B cell (primary cell): ENCODE measurements around the gene ZSCAN25. TPM values are rescaled to one million over a fixed set of nuclear protein-coding genes. Genes with fewer than 3 reads are reported as not detected.
"Not testable (repeated sequence)": the region's sequence is repeated elsewhere in the genome, so short reads cannot be mapped to it uniquely, and the experiment has no call there.

Experiments
- ATAC-seq: fragments of 200-7000 bp; cut with Tn5 transposase; one replicate; pipeline ENCODE4 v1.10.0; 2021; ENCODE audit warnings: low read depth, mild to moderate bottlenecking, moderate number of reproducible peaks, moderate library complexity
- CTCF ChIA-PET: fragments of 350-600 bp; sonication (Branson Sonifier 250); formaldehyde crosslinking; loops from one replicate; lab custom pipeline; 2021; ENCODE audit warnings: antibody characterized with exemption, inconsistent platforms; lab: Charles Lee
- POLR2A ChIA-PET: fragments of 350-600 bp; sonication (Branson Sonifier 250); formaldehyde crosslinking; loops from one replicate; lab custom pipeline; 2021; ENCODE audit warnings: antibody characterized with exemption; lab: Charles Lee
- DNase-seq: peaks from one replicate; pipeline ENCODE4 v3.0.0; 2013
- H2AFZ ChIP-seq: 2 replicates; pipeline ENCODE4 v1.6.1; 2012; ENCODE audit warnings: mild to moderate bottlenecking, low read depth, low read length; ENCODE audit not compliant: insufficient read depth, poor library complexity, severe bottlenecking
- H3K27ac ChIP-seq, 2 donors: 1 replicate in 1 of 2; 2 replicates in 1 of 2; pipeline ENCODE4 v1.5.1; 2012 to 2013; ENCODE audit warnings: low read length in 2 of 2, mild to moderate bottlenecking in 2 of 2, moderate library complexity in 1 of 2
- H3K27me3 ChIP-seq, 4 experiments: fragments of 200-600 bp in 1 of 4; sonication (generic) in 1 of 4; replicated peaks in 1 of 4; 1 replicate in 2 of 4; 2 replicates in 2 of 4; pipeline versions ENCODE4 v1.6.1 to v1.7.0; 2013 to 2016; ENCODE audit warnings: low read length in 3 of 4, mild to moderate bottlenecking in 2 of 4, mixed read lengths in 1 of 4, moderate library complexity in 1 of 4; ENCODE audit not compliant: insufficient read depth in 4 of 4, control insufficient read depth in 3 of 4; ENCODE audit errors: control extremely low read depth in 1 of 4
- H3K36me3 ChIP-seq, 2 experiments: replicated peaks in 1 of 2; 1 replicate in 1 of 2; 2 replicates in 1 of 2; pipeline versions ENCODE4 v1.6.1 to v1.7.1; 2013; ENCODE audit warnings: low read length in 1 of 2; ENCODE audit not compliant: insufficient read depth in 2 of 2, control insufficient read depth in 1 of 2; ENCODE audit errors: control extremely low read depth in 1 of 2, extremely low read depth in 1 of 2
- H3K4me1 ChIP-seq, 2 donors: fragments of 200-600 bp in 1 of 2; sonication (generic) in 1 of 2; 1 replicate in 1 of 2; 2 replicates in 1 of 2; pipeline versions ENCODE4 v1.5.1 to v1.6.1; 2013 to 2017; ENCODE audit warnings: low read length in 2 of 2; ENCODE audit not compliant: control insufficient read depth in 2 of 2, insufficient read depth in 2 of 2
- H3K4me2 ChIP-seq: replicated peaks from 2 replicates; pipeline ENCODE3; 2012; ENCODE audit warnings: mild to moderate bottlenecking, low read depth, low read length; ENCODE audit not compliant: poor library complexity, severe bottlenecking
- H3K4me3 ChIP-seq, 5 experiments: fragments of 200-600 bp in 1 of 5; sonication (generic) in 1 of 5; 1 replicate in 3 of 5; 2 replicates in 2 of 5; pipeline versions ENCODE4 v1.5.1 to v1.7.0; 2011 to 2016; ENCODE audit warnings: low read length in 4 of 5, mild to moderate bottlenecking in 4 of 5, low read depth in 2 of 5, control low read depth in 1 of 5, moderate library complexity in 1 of 5; ENCODE audit not compliant: insufficient read depth in 1 of 5; ENCODE audit errors: control extremely low read depth in 1 of 5, extremely low read depth in 1 of 5
- H3K79me2 ChIP-seq: fragments of 200-600 bp; sonication (generic); one replicate; pipeline ENCODE4 v1.6.0; 2016; ENCODE audit warnings: low read length; ENCODE audit not compliant: control insufficient read depth, insufficient read depth
- H3K9ac ChIP-seq: fragments of 200-600 bp; sonication (generic); 2 replicates; pipeline ENCODE4 v1.6.1; 2017; ENCODE audit warnings: mild to moderate bottlenecking, low read length, moderate library complexity
- H3K9me3 ChIP-seq, 3 donors: one replicate each; pipeline versions ENCODE4 v1.6.1 to v1.7.1; 2013; ENCODE audit warnings: low read length in 2 of 3; ENCODE audit not compliant: control insufficient read depth in 2 of 3, insufficient read depth in 1 of 3; ENCODE audit errors: control extremely low read depth in 1 of 3
- H4K20me1 ChIP-seq: 2 replicates; pipeline ENCODE4 v1.6.0; 2012; ENCODE audit warnings: mild to moderate bottlenecking, low read length; ENCODE audit not compliant: insufficient read depth, control insufficient read depth, poor library complexity, severe bottlenecking
- H3K27ac Mint-ChIP-seq: one replicate; pipeline ENCODE4 v1.8.0; 2021; ENCODE audit warnings: mixed read lengths
- H3K27me3 Mint-ChIP-seq: one replicate; pipeline ENCODE4 v1.8.0; 2021; ENCODE audit warnings: mixed read lengths
- H3K4me1 Mint-ChIP-seq: one replicate; pipeline ENCODE4 v1.8.0; 2021; ENCODE audit warnings: mixed read lengths
- H3K4me3 Mint-ChIP-seq: one replicate; pipeline ENCODE4 v1.8.0; 2021; ENCODE audit warnings: mixed read lengths
- H3K9me3 Mint-ChIP-seq: one replicate; pipeline ENCODE4 v1.8.0; 2022; ENCODE audit warnings: mixed read lengths; ENCODE audit not compliant: insufficient read depth
- CTCF ChIP-seq: fragments of 200-600 bp; IDR thresholded peaks from one replicate; pipeline ENCODE4 v1.8.0; 2022; ENCODE audit warnings: antibody characterized with exemption, mild to moderate bottlenecking
- EZH2 ChIP-seq: IDR thresholded peaks from 2 replicates; pipeline ENCODE4 v1.6.1; 2012; ENCODE audit warnings: borderline replicate concordance, low read depth, mild to moderate bottlenecking, moderate library complexity, low read length; ENCODE audit not compliant: insufficient read depth, poor library complexity, severe bottlenecking
- WGBS: methylation state at CpG from one replicate; pipeline ENCODE4 v1.1.5; 2013; ENCODE audit warnings: missing lambda C conversion rate; ENCODE audit not compliant: insufficient coverage; 5-methylcytosine and 5-hydroxymethylcytosine counted together
- intact Hi-C: fragments of 100-400 bp; cut with micrococcal nuclease; formaldehyde crosslinking; loops from one replicate; pipeline ENCODE4 v1.10.0; 2022
- polyA plus RNA-seq: library from polyadenylated mRNA; depleted of rRNA; stranded (reverse); fragments of >200 nt; gene quantifications from 2 replicates; pipeline ENCODE4 v1.2.3, GENCODE V29; 2012
- total RNA-seq, 2 donors: library from RNA; stranded (reverse); fragments of 120-200 nt in 1 of 2; gene quantifications; 1 replicate in 1 of 2; 2 replicates in 1 of 2; pipeline versions ENCODE4 v1.2.3 to v1.2.4, GENCODE V29; 2013 to 2022

The ZSCAN25 gene
- total and polyA plus RNA-seq, 2 donors (not counting 1 experiment from before 2014, with no cell fraction given): 11.8 to 39.5 TPM

- Histone ChIP-seq H3K4me1 (no peaks in the 10 kb centered on the region), H3K9ac (no peak overlapping the region), H3K36me3 (peaks cover 1 to 3% of the 10 kb centered on the region in 2 experiments), H3K4me3 (no peak overlapping the region), H3K27ac (no peak overlapping the region), H2AFZ (no peak overlapping the region), H3K79me2 (peaks cover 4% of the 10 kb centered on the region), H3K9me3 (peaks cover 0 to 5% (median 0%) of the 10 kb centered on the region in 3 donors), H3K27me3 (no peaks in the 10 kb centered on the region), H4K20me1 (no peaks in the 10 kb centered on the region), H3K4me2 (no peak overlapping the region)
- DNase-seq (no peak), ATAC-seq (no peak)
- intact Hi-C loops: no loop called here
- no CpG with 5 or more reads among the region's 3 CpGs for WGBS
- TF ChIP-seq CTCF (no peak), EZH2 (no peak)
- Mint-ChIP-seq H3K4me3 (no peak overlapping the region), H3K9me3 (no peaks in the 10 kb centered on the region), H3K4me1 (no peaks in the 10 kb centered on the region), H3K27ac (no peak overlapping the region), H3K27me3 (no peaks in the 10 kb centered on the region)
- CTCF ChIA-PET: no interaction called here
- POLR2A ChIA-PET: no interaction called here
Measured at GRCh38 chr7:99653754-99654153, 37.0 kb downstream of the ZSCAN25 start.

- H3K4me3 Mint-ChIP-seq, H3K79me2 ChIP-seq, intact Hi-C loops, H3K9ac ChIP-seq, DNase-seq, H2AFZ ChIP-seq, H3K4me2 ChIP-seq, POLR2A ChIA-PET, H3K4me3 ChIP-seq, H3K9me3 ChIP-seq, H3K4me1 ChIP-seq, H3K27me3 Mint-ChIP-seq, H4K20me1 ChIP-seq, H3K27me3 ChIP-seq, H3K9me3 Mint-ChIP-seq, H3K27ac ChIP-seq, H3K27ac Mint-ChIP-seq, CTCF ChIA-PET, H3K36me3 ChIP-seq, H3K4me1 Mint-ChIP-seq, ATAC-seq: not testable (repeated sequence)
- no CpG with 5 or more reads among the region's 3 CpGs for WGBS
Measured at GRCh38 chr7:99654626-99655025, 37.9 kb downstream of the ZSCAN25 start.

GRCh38 chr7:99657879-99658278, 41.1 kb downstream of the ZSCAN25 start:
- H3K79me2 ChIP-seq, H3K9me3 ChIP-seq, H3K9me3 Mint-ChIP-seq, H3K4me1 ChIP-seq, intact Hi-C loops, H3K27ac ChIP-seq, H3K4me1 Mint-ChIP-seq, H3K27me3 ChIP-seq, H3K4me3 Mint-ChIP-seq, CTCF ChIA-PET, H3K4me3 ChIP-seq, H2AFZ ChIP-seq, ATAC-seq, H3K27ac Mint-ChIP-seq, H3K27me3 Mint-ChIP-seq, DNase-seq, H3K4me2 ChIP-seq, H3K36me3 ChIP-seq, H4K20me1 ChIP-seq, H3K9ac ChIP-seq, POLR2A ChIA-PET: not testable (repeated sequence)
- WGBS: 100% methylated on average over 2 of the region's 5 CpGs
